WI38 (cell line): Measurements from ENCODE around the gene TLR5.

Experiments used
- H3K4me3 ChIP-seq: 2 replicates; pipeline ENCODE4 v1.5.1; 2011; ENCODE audit warnings: low read depth, mild to moderate bottlenecking, control low read depth, low read length
- TF ChIP-seq, protein P1 (sequence below): IDR thresholded peaks from 2 replicates; pipeline ENCODE4 v1.5.1; 2012; ENCODE audit warnings: low read depth, mild to moderate bottlenecking, control low read depth, low read length

TLR5 gene

DNA sequence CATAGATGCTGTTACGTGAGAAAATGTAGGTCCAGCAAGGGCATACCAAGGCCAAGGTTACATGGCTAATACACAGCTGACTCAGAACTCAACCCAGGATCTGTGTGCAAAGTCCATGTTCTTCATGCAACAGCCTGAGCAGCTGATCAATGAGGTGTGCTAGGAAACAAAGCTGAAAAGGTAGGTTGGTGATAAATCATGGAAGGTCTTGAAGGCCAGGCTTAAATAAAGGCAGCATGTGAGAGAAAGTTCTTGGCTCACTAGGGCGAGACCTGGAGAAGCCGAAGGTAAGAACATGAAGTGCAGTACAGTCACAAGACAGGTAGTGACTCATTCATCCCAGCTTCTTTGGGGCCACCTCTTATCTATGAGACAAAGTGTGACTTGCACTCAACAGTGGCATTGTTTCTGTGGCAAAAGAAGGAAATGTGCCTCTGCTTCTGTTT lies 33.4 kb downstream of the TLR5 start:
- TF ChIP-seq, protein P1, sequence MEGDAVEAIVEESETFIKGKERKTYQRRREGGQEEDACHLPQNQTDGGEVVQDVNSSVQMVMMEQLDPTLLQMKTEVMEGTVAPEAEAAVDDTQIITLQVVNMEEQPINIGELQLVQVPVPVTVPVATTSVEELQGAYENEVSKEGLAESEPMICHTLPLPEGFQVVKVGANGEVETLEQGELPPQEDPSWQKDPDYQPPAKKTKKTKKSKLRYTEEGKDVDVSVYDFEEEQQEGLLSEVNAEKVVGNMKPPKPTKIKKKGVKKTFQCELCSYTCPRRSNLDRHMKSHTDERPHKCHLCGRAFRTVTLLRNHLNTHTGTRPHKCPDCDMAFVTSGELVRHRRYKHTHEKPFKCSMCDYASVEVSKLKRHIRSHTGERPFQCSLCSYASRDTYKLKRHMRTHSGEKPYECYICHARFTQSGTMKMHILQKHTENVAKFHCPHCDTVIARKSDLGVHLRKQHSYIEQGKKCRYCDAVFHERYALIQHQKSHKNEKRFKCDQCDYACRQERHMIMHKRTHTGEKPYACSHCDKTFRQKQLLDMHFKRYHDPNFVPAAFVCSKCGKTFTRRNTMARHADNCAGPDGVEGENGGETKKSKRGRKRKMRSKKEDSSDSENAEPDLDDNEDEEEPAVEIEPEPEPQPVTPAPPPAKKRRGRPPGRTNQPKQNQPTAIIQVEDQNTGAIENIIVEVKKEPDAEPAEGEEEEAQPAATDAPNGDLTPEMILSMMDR, result no peak
- H3K4me3 ChIP-seq, result no peak overlapping the region

DNA sequence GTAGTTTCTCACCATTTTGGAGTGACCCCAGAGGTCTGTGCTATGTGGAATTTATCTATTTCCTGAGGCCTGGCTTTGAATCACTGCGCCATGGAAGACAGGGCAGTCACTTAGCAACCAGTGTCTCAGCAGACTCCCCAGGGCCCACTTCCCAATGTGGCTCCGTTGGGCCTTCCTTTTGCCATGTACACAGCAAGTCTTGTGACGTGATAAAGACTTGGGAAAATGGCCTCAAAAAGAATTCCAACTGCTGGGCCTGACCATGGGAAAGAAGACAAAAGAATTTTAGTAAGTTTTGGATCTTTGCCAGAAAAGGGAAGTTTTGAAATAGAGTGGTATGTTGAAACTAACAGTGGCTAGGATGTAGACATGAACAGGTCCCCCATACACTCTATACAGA lies 36.2 kb downstream of the TLR5 start:
- no peak overlapping the region for H3K4me3 ChIP-seq
- TF ChIP-seq, protein P1, result no peak

DNA sequence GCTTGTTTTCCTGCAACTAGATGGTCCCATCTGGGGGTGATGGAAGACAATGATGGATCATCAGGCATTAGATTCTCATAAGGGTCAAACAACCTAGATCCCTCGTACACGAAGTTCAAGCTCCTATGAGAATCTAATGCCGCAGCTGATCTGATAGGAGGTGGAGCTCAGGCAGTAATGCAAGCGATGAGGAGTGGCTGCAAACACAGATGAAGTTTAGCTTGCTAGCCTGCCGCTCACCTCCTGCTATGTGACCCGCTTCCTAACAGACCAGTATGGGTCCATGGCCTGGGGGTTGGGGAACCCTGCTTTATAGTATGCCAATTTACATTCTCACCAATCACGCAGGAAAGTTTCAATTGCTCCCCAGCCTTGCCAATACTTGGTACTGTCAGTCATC lies 37.5 kb downstream of the TLR5 start:
- TF ChIP-seq, protein P1, result no peak
- no peak overlapping the region for H3K4me3 ChIP-seq

DNA sequence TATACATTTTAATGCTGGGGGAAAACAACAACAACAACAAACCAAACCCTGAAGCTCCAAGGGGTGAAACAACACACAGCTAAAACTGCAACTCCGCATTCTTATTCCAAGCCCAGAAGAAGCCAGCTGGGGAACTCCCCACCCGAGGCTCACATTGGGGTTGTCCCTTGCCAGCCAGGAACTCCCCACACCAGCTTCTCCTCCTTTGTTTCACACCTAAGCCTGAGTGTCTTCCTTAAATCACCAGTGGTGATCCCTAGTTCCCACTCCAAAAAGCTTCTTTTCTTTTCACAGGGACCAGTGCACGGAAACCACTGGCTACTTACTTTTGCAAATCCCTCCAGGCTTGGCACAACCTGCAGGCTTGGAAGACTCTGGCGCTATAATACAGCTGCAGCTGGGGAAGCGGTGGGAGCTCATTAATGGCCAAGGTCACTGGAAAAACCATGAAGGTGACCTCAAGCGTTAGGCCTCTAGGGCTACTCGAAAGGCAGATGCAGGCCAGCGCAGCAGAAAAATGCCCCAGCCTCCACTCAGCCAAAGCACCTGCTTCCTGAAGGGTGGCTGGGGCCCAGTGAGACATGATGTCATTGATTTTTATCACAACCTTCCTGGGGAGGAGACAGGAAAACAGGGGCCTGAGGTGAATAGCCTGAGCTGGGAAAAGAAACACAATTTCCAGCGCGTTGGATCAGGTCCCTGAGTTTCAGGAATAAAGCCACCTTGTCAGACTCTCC lies 40.1 kb downstream of the TLR5 start:
- TF ChIP-seq, protein P1, result no peak
- H3K4me3 ChIP-seq, result no peak overlapping the region

DNA sequence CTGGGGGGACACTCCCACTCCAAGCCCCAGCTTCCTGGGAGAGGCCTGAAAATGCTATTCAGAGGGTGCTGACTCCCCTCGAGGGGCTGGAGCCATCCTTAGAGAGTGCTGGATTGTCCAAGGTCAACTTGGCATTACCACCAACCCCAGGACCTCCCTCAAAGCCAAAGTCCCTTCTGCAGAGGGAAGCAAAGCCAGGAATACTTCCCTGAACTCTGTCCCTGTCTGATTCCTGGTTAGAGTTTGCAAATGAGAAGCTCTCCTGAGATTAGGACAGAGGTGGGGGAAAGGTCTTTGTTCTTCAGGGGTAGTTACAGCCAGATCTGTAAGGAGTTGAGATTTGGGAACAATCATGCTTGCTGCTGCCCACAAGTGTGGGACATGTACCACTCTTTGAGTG lies 45.3 kb downstream of the TLR5 start:
- TF ChIP-seq, protein P1, result no peak

DNA sequence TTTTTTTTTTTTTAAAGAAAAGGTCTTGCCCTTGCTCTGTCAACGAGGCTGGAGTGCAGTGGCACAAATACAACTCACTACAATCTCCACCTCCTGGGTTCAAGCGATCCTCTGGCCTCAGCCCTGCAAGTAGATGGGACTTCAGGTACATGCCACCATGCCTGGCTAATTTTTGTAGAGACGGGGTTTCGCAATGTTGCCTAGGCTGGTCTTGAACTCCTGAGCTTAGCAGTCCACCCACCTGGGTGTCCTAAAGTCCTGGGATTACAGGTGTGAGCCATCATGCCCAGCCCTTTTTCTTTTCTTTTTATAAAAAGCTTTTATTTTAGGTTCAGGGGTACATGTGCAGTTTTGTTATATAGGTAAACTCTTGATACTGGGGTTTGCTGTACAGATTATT lies 47.2 kb downstream of the TLR5 start:
- TF ChIP-seq, protein P1, result no peak
- H3K4me3 ChIP-seq, result no peak overlapping the region

More for the DNA sequence above, 45.3 kb downstream of the TLR5 start:
- H3K4me3 ChIP-seq, result no peak overlapping the region

DNA sequence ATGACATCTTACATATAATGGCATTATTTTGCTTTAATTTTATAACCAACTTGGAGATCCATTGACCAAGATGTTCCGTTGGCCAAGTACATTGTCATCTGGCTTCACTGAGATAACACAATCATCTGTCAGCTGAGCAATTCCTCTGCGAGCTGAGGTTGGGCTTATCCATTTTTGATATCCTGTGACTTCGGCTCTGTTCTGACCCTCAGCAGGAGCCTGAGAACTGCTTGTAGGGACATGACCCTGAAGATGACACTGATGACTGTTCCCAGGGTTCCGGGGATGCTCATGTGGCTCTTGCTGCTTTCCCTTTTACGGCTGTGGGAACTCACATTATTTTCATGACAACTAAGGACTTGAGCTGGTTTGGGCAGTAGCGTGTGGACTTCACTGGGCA lies 51.2 kb downstream of the TLR5 start:
- H3K4me3 ChIP-seq, result no peak overlapping the region
- TF ChIP-seq, protein P1, result no peak
